ENCODE data around the gene RNMT.

RNMT gene

GRCh38 chr18:13813271-13813849 is 86.9 kb downstream of the RNMT start:
- DNase-seq = peak; percentile 55

Data from right forelimb (tissue), 1 donor.